ENCODE measurements around the gene ARMH3. TPM values are rescaled to one million over a fixed set of nuclear protein-coding genes. Genes with fewer than 3 reads are reported as not detected.

ARMH3 gene
- total RNA-seq, 1 donor from 2014 or later, result 5.3 TPM

GRCh38 chr10:101833466-101833865, 222.5 kb downstream of the ARMH3 start:
- no peak for DNase-seq (ENCODE audit: low read depth in 2 of 2)

DNA sequence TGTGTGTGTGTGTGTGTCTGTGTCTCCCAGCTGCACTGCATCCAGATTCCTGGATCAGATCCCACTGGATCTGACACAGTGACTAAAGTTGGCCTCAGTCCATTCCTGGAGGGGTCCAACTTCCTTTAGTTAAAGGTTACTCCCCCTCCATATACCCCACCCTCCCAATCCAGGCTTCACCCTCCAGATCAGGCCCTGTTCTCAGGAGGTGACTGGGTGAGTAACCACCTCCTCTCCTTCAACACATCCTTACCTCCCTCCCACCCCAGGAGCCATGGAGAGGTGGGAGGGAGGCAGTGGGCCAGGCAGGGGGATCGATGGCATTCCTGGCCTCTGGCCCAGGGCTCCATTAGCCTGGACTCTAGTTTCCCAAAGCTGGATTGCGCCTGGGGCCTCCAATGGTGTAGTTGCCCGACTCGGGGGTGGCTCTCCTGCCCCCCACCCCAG, 223.6 kb downstream of the ARMH3 start:
- no peak for DNase-seq (ENCODE audit: low read depth in 2 of 2)

DNA sequence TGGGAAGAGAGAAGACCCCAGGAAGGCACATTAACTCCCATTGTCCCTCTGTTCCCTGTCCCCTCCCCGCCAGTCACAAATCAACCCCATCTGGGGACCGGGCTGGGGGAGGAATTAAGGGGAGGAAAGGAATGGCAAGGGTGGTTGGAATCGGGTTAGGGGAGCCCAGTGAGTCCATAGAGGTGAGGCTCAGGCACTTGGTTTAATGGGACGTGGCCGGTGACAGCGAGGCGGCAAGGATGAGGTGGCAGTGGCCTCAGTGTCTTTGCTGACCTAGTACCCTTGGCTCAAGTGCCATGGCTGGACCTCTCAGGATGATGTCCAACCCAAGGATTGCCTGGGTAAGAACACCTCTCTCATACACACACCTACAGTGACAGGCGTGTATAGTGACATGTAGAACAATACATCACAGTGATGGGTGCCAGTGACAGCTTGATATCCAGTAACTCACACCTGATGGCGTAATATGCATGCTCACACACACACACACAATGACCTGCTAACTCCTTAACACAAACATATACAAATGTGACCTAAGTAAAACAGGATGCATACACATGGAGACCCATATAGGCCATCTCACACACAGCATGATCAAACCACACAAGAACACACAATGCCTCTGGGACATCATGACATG, 224.7 kb downstream of the ARMH3 start:
- DNase-seq (ENCODE audit: low read depth in 2 of 2), result no peak

DNA sequence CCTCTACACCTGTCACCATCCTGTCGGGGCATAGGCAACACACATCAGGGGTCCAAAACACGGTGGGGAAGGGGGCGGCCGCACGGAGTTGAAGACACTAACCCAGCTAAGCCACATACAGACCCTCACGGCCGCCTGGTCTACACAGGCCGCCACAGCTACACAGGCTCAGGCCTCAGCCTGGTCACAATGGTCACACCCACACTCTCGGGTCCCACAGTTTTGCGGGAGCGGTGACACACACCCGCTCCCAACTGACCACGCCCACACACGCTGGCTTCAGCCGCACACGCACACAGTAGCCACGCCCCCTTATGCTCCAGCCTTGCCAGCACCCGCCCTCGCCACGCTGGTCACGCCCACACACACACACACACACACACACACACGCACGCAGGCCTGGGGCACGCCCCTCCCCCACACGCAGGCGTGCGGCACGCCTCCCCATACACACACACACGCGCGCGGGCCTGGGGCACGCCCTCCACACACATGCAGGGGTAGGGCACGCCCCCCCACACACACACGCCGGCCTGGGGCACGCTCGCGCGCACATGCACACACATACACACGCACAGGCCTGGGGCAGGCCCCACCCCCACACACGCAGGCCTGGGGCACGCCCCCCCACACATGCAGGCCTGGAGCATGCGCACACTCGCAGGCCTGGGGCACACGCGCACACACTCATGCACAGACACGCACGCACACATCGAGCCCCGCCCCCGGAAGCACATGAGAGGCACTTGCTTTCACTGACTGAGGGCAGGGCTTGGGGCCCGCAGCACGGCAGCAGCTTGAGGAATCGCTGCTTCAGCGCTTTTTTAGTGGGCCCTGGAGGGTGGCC, 225.4 kb downstream of the ARMH3 start:
- peak; percentile 85 to 93 for DNase-seq (ENCODE audit: low read depth in 2 of 2)

DNA sequence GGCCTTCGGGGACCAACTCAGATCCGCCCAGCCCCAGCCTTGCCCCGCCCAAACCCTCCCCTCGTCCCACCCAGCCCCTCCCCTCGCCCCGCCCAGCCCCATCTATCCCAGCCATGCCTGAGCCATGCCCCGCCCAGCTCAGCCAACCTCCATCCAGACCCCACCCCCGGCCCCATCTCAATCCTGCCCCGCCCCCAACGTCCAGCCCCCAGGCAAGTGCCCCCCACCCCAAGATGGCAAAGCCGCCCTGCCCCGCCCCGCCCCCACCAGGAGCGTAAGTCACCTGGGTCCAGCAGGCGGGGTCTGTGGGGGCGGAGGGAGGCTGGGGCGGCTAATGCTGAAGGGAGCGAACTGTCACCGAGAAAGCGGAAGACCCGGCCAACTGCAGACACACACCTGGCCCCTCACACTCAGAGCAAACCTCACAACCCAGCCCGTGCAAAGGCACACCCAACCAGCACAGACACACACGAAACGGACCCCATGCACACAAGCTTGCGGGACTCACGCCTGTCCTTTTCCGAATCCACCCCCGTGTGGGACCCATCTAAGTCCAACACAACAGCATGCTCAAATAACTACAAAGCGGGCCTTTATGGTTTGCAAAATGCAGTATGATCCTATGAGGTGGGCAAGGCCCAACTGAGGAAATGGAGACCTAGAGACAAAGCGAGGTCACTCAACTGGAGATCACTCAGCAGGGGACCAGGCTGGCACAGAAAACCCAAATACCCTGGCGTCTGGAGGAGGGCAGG, 226.2 kb downstream of the ARMH3 start:
- peak in 1 of 2 donors; percentile 56 for DNase-seq (ENCODE audit: low read depth in 2 of 2)

DNA sequence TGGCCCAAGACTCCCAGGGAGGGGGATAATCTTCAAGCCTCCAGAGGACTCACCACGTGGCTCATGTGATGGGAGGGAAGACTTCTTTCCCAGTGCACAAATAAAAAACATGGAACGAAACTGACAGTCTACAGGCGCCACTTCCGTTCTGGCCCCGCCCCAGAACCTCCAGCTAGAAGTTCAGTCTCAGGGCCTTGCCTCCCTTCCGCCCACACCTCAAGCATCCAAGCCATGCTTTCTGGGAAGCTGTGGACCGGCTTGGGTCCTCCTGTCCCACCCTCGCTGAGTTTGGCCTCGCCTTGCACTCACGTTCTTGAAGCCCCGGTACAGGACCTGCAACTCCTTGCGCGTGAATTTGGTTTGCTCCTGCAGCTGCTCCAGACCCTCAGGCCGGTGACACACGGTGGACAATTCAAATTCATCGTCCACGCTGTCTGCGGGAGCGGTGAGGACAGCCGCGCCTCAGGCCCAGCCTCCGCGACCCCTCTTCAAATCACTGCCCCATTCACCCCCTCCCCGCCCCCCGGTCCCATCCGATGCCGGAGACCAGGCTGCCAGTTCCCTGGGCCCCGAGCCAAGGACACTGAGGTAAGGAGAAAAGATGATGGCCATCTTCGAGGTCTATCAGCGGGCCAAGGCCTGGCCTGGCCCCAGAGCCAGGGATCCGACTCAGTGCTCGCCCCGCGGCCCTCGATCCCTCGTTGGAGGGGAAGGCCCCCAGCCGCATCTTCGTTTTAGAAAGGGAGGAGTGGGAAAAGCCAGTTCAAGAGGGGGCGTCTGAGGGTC, 227.0 kb downstream of the ARMH3 start:
- DNase-seq (ENCODE audit: low read depth in 2 of 2), result no peak

- no peak for DNase-seq (ENCODE audit: low read depth in 2 of 2)
Observed at GRCh38 chr10:101827919-101828600, 227.9 kb downstream of the ARMH3 start.

- DNase-seq (ENCODE audit: low read depth in 2 of 2), result no peak
Observed at GRCh38 chr10:101826852-101827434, 229.0 kb downstream of the ARMH3 start.

DNA sequence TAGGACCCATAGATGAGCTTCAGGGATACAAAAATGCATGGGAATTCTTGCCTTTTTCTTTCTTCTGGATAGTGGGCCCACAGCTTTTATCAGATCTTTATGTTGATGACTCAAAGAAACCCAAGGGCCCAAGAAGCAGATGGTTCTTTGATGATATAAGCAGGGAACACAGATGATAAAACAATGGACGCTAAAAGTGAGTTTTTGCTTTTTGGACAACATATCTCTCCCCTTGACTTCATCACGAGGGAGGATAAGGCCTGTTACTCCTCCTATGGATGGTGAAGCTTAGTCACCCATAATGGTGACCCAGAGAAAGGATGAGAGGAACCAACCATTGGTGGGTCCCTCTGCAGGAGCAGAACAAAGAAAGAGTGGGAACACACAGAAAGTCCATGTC, 231.2 kb downstream of the ARMH3 start:
- DNase-seq (ENCODE audit: low read depth in 2 of 2), result no peak

- DNase-seq (ENCODE audit: low read depth in 2 of 2), result peak in 1 of 2 donors; percentile 20
Observed at GRCh38 chr10:101818872-101819633, 236.9 kb downstream of the ARMH3 start.

GRCh38 chr10:101818119-101818871, 237.7 kb downstream of the ARMH3 start, which contains the start of gene OGA:
Gene OGA, minus strand, starts transcription at chr10:101818444. Its CDS starts 422 bp downstream, at chr10:101818022.
- peak; percentile 100 for DNase-seq (ENCODE audit: low read depth in 2 of 2)

GRCh38 chr10:101817337-101818118, 238.4 kb downstream of the ARMH3 start:
- DNase-seq (ENCODE audit: low read depth in 2 of 2), result peak in 1 of 2 donors; percentile 91

DNA sequence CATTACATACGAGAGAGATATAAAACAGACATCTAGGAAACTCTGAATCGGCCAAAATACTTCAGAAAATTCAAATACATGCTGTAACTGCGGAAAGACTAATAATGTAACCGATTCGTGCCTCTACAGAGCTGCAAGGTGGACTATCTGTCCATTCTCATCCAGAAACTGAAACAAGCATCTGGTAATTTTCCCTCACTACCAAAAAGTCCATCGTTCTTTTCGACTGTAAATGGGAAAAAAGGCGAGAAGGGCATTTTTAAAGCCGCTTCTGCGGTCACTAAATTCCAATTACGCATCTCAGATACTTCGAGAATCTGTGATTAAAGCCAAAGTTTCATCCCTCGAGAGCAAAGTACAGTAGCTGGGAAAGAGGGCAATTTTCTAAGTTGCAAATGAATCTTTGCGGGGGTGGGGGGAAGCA, 239.0 kb downstream of the ARMH3 start:
- no peak for DNase-seq (ENCODE audit: low read depth in 2 of 2)

GRCh38 chr10:101816376-101816775, 239.6 kb downstream of the ARMH3 start:
- no peak for DNase-seq (ENCODE audit: low read depth in 2 of 2)

DNA sequence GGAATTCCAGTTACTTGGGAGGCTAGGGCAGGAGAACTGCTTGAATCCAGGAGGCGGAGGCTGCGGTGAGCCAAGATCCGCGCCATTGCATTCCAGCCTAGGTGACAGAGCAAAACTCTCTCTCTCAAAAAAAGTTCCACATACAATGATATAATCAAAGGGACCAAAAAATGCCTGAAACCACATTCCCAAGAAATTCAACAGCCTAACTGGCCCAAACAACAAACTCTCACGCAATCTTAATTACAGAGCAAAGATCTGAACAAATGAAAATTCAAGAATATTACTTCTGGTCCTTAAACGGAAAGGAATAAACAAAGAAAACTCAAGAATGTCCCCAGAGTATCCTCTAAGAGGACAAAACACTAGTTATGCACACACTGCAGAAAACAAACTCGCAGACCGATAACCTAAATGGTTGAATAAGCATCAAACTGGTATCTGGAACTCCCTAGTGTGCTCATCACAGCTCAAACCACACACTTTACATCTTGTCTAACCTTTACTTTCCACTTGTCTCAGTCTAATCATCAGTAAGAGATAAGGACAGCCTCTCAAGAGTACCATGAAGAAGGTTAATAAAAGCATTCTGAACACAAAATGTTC, 241.4 kb downstream of the ARMH3 start:
- DNase-seq (ENCODE audit: low read depth in 2 of 2), result no peak

DNA sequence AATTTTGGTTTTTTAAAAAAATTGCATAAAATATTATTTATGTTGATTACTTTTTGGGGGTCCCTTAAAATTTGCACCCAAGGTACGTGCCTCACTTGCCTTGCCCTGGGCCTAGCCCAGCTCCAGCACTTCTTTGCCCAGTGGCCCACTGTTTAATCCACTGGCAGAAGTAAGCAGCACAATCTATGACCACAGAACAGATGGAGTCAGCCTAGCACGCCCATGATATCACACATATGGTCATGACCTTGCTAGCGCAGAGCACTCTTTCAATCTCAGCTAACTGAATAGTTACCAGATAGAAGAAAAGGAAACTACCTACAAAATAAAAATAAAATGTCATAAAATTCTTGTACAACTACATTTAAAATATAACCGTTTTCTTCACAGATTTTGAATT, 243.4 kb downstream of the ARMH3 start:
- DNase-seq (ENCODE audit: low read depth in 2 of 2), result no peak

DNA sequence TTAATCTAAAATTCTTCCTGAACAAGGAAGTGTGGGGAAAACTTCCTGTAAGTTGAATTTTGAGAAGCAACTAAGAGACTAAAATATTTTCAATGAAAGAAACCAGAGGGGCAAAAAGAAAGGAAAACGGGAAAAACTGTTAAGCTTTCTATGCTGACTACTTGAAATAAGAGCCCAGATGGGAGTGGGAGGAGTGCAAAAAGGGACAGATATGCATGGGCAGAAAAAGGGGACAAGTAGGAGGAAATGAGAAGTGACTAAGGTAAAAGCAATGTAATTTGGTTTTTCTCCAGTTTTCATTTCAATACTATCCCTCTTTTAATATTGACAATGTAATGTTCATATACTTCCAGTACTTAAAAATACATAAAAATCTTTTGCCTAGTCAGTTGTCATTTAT, 248.8 kb downstream of the ARMH3 start:
- DNase-seq (ENCODE audit: low read depth in 2 of 2), result no peak
